ENCODE results near the gene TMIGD3.

TMIGD3 gene

GRCh38 chr1:111476214-111476613 is 27.2 kb downstream of the TMIGD3 start:
- CTCF ChIA-PET = no interaction called here
- POLR2A ChIA-PET = interaction anchor here (0.7 to 0.9 kb wide), 2 partner anchors 14 to 255 kb away, joined by 3 read pairs; no protein-coding TSS in a partner anchor
- Histone ChIP-seq H3K9me3 (ENCODE audit: control insufficient read depth, insufficient read depth, low read depth, low read length) (no peaks in the 10 kb centered on the region), H3K4me3 (ENCODE audit: low read depth, low read length) (no peak overlapping the region), H3K36me3 (ENCODE audit: control insufficient read depth in 2 of 2, insufficient read depth in 1 of 2, low read length in 2 of 2) (peaks cover 0 to 8% of the 10 kb centered on the region in 2 experiments; a peak in 1 of 3 replicates), H3K27ac (ENCODE audit: extremely low read depth, low read depth, low read length) (no peak overlapping the region), H3K4me1 (ENCODE audit: control insufficient read depth, insufficient read depth, low read length) (no peaks in the 10 kb centered on the region)
- TF ChIP-seq HOXA7 (CRISPR knock-in tag; IDR thresholded peaks at IDR 0.05; ENCODE audit: borderline replicate concordance) (no peak), PRDM4 (tag by site-specific recombination; IDR thresholded peaks at IDR 0.05) (peak; percentile 73; the same call in 1 of the 2 replicates)

DNA sequence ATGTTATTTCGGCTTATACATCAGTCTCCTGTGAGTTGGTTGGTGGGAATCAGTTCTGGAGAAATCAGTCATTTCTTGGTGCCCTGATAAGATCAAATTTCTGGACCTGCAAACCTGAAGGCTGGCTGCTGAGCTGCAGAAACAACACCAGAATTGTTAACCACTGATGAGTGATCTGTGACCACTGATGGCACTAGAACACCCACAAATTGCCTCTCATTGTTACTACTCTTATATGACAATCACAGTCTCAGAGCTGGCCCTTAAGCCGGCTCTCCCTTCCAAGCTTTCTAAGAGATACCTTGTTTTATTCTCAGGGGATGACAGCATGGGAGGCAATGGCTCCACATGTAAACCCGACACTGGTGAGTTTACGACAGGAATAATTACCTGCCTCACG is 27.7 kb downstream of the TMIGD3 start:
- H3K4me3 ChIP-seq (ENCODE audit: low read depth, low read length) = no peak overlapping the region
- CTCF ChIA-PET = no interaction called here
- POLR2A ChIA-PET = interaction anchor here (0.9 kb wide), 1 partner anchor 15 kb away, joined by 3 read pairs; no protein-coding TSS in a partner anchor
- TF ChIP-seq, protein P1, sequence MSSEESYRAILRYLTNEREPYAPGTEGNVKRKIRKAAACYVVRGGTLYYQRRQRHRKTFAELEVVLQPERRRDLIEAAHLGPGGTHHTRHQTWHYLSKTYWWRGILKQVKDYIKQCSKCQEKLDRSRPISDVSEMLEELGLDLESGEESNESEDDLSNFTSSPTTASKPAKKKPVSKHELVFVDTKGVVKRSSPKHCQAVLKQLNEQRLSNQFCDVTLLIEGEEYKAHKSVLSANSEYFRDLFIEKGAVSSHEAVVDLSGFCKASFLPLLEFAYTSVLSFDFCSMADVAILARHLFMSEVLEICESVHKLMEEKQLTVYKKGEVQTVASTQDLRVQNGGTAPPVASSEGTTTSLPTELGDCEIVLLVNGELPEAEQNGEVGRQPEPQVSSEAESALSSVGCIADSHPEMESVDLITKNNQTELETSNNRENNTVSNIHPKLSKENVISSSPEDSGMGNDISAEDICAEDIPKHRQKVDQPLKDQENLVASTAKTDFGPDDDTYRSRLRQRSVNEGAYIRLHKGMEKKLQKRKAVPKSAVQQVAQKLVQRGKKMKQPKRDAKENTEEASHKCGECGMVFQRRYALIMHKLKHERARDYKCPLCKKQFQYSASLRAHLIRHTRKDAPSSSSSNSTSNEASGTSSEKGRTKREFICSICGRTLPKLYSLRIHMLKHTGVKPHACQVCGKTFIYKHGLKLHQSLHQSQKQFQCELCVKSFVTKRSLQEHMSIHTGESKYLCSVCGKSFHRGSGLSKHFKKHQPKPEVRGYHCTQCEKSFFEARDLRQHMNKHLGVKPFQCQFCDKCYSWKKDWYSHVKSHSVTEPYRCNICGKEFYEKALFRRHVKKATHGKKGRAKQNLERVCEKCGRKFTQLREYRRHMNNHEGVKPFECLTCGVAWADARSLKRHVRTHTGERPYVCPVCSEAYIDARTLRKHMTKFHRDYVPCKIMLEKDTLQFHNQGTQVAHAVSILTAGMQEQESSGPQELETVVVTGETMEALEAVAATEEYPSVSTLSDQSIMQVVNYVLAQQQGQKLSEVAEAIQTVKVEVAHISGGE (tag by site-specific recombination; conservative IDR thresholded peaks at IDR 0.05; ENCODE audit: low read depth) = no peak
- 0 out of 2 replicates have a peak, but pooled peaks have one; percentile 28 for TF ChIP-seq ZSCAN16 (tag by site-specific recombination; IDR thresholded peaks at IDR 0.05)
- peaks cover 0 to 8% of the 10 kb centered on the region in 2 experiments; a peak in 1 of 3 replicates for H3K36me3 ChIP-seq (ENCODE audit: control insufficient read depth in 2 of 2, insufficient read depth in 1 of 2, low read length in 2 of 2)
- H3K4me1 ChIP-seq (ENCODE audit: control insufficient read depth, insufficient read depth, low read length) = no peaks in the 10 kb centered on the region
- H3K27ac ChIP-seq (ENCODE audit: extremely low read depth, low read depth, low read length) = no peak overlapping the region
- no peaks in the 10 kb centered on the region for H3K9me3 ChIP-seq (ENCODE audit: control insufficient read depth, insufficient read depth, low read depth, low read length)

GRCh38 chr1:111474521-111474920 is 28.9 kb downstream of the TMIGD3 start:
- ChIA-PET CTCF (interaction anchor here (0.7 to 0.8 kb wide), 2 partner anchors 32 to 129 kb away, joined by 3 to 4 read pairs; no protein-coding TSS in a partner anchor), POLR2A (no interaction called here)
- H3K4me1 ChIP-seq (ENCODE audit: control insufficient read depth, insufficient read depth, low read length) = no peaks in the 10 kb centered on the region
- H3K9me3 ChIP-seq (ENCODE audit: control insufficient read depth, insufficient read depth, low read depth, low read length) = no peaks in the 10 kb centered on the region
- H3K27ac ChIP-seq (ENCODE audit: extremely low read depth, low read depth, low read length) = no peak overlapping the region
- H3K4me3 ChIP-seq (ENCODE audit: low read depth, low read length) = no peak overlapping the region
- TF ChIP-seq ZNF19 (tag by site-specific recombination; IDR thresholded peaks at IDR 0.05; ENCODE audit: low read depth) (no peak), ZNF670 (tag by site-specific recombination; IDR thresholded peaks at IDR 0.05; ENCODE audit: low read depth) (no peak), ZFP3 (tag by site-specific recombination; IDR thresholded peaks at IDR 0.05; ENCODE audit: low read depth) (no peak), ZNF148 (tag by site-specific recombination; IDR thresholded peaks at IDR 0.05; ENCODE audit: borderline replicate concordance) (no peak), ZNF626 (tag by site-specific recombination; IDR thresholded peaks at IDR 0.05) (no peak), KLF10 (tag by site-specific recombination; IDR thresholded peaks at IDR 0.05) (no peak)
- peaks cover 0 to 18% of the 10 kb centered on the region in 2 experiments; a peak in 1 of 3 replicates for H3K36me3 ChIP-seq (ENCODE audit: control insufficient read depth in 2 of 2, insufficient read depth in 1 of 2, low read length in 2 of 2)

Measured in HEK293 (cell line).